ENCODE results near the gene RNF111.

GRCh38 chr15:59013246-59013873, 25.9 kb downstream of the RNF111 start:
- TF ChIP-seq CTCF (IDR thresholded peaks at IDR 0.05) (no peak), SMC3 (IDR thresholded peaks at IDR 0.05) (no peak), BHLHE40 (IDR thresholded peaks at IDR 0.05; ENCODE audit: low read depth, low read length) (no peak), USF2 (IDR thresholded peaks at IDR 0.05) (no peak), POLR2A (IDR thresholded peaks at IDR 0.05; ENCODE audit: low read length) (no peak), POLR2AphosphoS2 (conservative IDR thresholded peaks at IDR 0.05; ENCODE audit: low read length) (no peak), HOXA7 (CRISPR knock-in tag; IDR thresholded peaks at IDR 0.05) (no peak), REST (IDR thresholded peaks at IDR 0.05) (no peak), HMGXB4 (CRISPR knock-in tag; IDR thresholded peaks at IDR 0.05; ENCODE audit: borderline replicate concordance) (no peak), ZNF302 (CRISPR knock-in tag; IDR thresholded peaks at IDR 0.05) (no peak), E2F6 (IDR thresholded peaks at IDR 0.05; ENCODE audit: borderline replicate concordance, low read depth) (no peak), FOSL2 (IDR thresholded peaks at IDR 0.05) (no peak), FOSL2 (CRISPR knock-in tag; IDR thresholded peaks at IDR 0.05) (no peak)
